H1 (cell line): ENCODE data around the gene STK40. TPM values are rescaled to one million over a fixed set of nuclear protein-coding genes. Genes with fewer than 3 reads are reported as not detected.

ENCODE experiments used
- CTCF ChIA-PET: fragments of 300-600 bp; sonication (Branson Sonifier 250); formaldehyde crosslinking; loops from one replicate; lab custom pipeline; 2021; ENCODE audit not compliant: partially characterized antibody; lab: Charles Lee
- POLR2A ChIA-PET: fragments of 300-600 bp; sonication (Branson Sonifier 250); formaldehyde crosslinking; loops from one replicate; lab custom pipeline; 2021; ENCODE audit warnings: inconsistent platforms; ENCODE audit not compliant: partially characterized antibody; lab: Charles Lee
- DNase-seq, 2 experiments: peaks; one replicate each; pipeline versions ENCODE4 v3.0.0 to v3.0.0-alpha.2; 2010 to 2022; ENCODE audit warnings: low spot score in 2 of 2, low read depth in 1 of 2, mixed read lengths in 1 of 2
- FAIRE-seq: peaks from 2 replicates; lab custom pipeline; 2011; peaks lifted over from hg19 to GRCh38; lab: Jason Lieb, UNC
- H2AFZ ChIP-seq: 2 replicates; pipeline ENCODE4 v1.8.1; 2012; ENCODE audit warnings: low read length, inconsistent platforms
- H2AK5ac ChIP-seq: 2 replicates; pipeline ENCODE4 v1.6.1; 2013; ENCODE audit warnings: low read depth, low read length
- H2BK120ac ChIP-seq: replicated peaks from 2 replicates; pipeline ENCODE3; 2013; ENCODE audit warnings: low read depth, low read length, inconsistent platforms
- H2BK12ac ChIP-seq: 2 replicates; pipeline ENCODE4 v1.6.1; 2013; ENCODE audit warnings: low read depth, low read length
- H2BK15ac ChIP-seq: 2 replicates; pipeline ENCODE4 v1.6.1; 2013; ENCODE audit warnings: low read length
- H2BK20ac ChIP-seq: 2 replicates; pipeline ENCODE4 v1.6.1; 2013; ENCODE audit warnings: low read length
- H2BK5ac ChIP-seq: 2 replicates; pipeline ENCODE4 v1.6.1; 2013; ENCODE audit warnings: low read depth, low read length
- H3K14ac ChIP-seq: 2 replicates; pipeline ENCODE4 v1.6.1; 2013; ENCODE audit warnings: inconsistent platforms; ENCODE audit not compliant: insufficient read length
- H3K18ac ChIP-seq: 2 replicates; pipeline ENCODE4 v1.6.1; 2013; ENCODE audit warnings: low read length; ENCODE audit errors: extremely low read depth
- H3K23ac ChIP-seq: 2 replicates; pipeline ENCODE4 v1.6.1; 2013; ENCODE audit warnings: inconsistent platforms; ENCODE audit not compliant: insufficient read length
- H3K23me2 ChIP-seq: 2 replicates; pipeline ENCODE4 v1.6.1; 2013; ENCODE audit warnings: low read depth, low read length
- H3K27ac ChIP-seq: 2 replicates; pipeline ENCODE4 v1.6.1; 2011; ENCODE audit warnings: low read depth, low read length, inconsistent platforms
- H3K27me3 ChIP-seq, 4 experiments: replicated peaks in 1 of 4; 1 replicate in 1 of 4; 2 replicates in 3 of 4; pipeline versions ENCODE4 v1.6.1 to v1.8.1; 2011 to 2013; ENCODE audit warnings: low read length in 3 of 4, mild to moderate bottlenecking in 3 of 4, inconsistent platforms in 2 of 4, mixed read lengths in 2 of 4, moderate library complexity in 1 of 4; ENCODE audit not compliant: control insufficient read depth in 3 of 4, insufficient read depth in 3 of 4; ENCODE audit errors: extremely low read depth in 1 of 4
- H3K36me3 ChIP-seq, 4 experiments: 2 replicates each; pipeline versions ENCODE4 v1.6.1 to v1.8.1; 2011 to 2013; ENCODE audit warnings: mild to moderate bottlenecking in 4 of 4, low read length in 3 of 4, moderate library complexity in 2 of 4, control low read depth in 1 of 4, inconsistent platforms in 1 of 4; ENCODE audit not compliant: insufficient read depth in 4 of 4, control insufficient read depth in 2 of 4
- H3K4ac ChIP-seq: replicated peaks from 2 replicates; pipeline ENCODE3; 2013; ENCODE audit warnings: low read length, low read depth, mixed read lengths, inconsistent platforms; ENCODE audit not compliant: insufficient read length
- H3K4me1 ChIP-seq, 4 experiments: replicated peaks in 1 of 4; 1 replicate in 1 of 4; 2 replicates in 3 of 4; pipeline versions ENCODE4 v1.6.1 to v1.8.1; 2011 to 2013; ENCODE audit warnings: low read length in 3 of 4, inconsistent platforms in 2 of 4, mixed read lengths in 1 of 4; ENCODE audit not compliant: insufficient read depth in 4 of 4, control insufficient read depth in 3 of 4
- H3K4me2 ChIP-seq, 2 experiments: 2 replicates each; pipeline versions ENCODE4 v1.6.1 to v1.8.1; 2011 to 2013; ENCODE audit warnings: low read depth in 2 of 2, low read length in 2 of 2, control low read depth in 1 of 2, inconsistent platforms in 1 of 2, mild to moderate bottlenecking in 1 of 2; ENCODE audit not compliant: insufficient read depth in 1 of 2
- H3K4me3 ChIP-seq, 4 experiments: fragments of 200-600, 300-600 bp in 1 of 4; sonication (generic), shearing (Covaris generic), sonication (Bioruptor Twin) in 1 of 4; 2 replicates each; pipeline versions ENCODE4 v1.5.1 to v1.8.1; 2011 to 2016; ENCODE audit warnings: low read length in 4 of 4, low read depth in 3 of 4, control low read depth in 2 of 4, inconsistent platforms in 2 of 4, mild to moderate bottlenecking in 2 of 4, mixed read lengths in 1 of 4, moderate library complexity in 1 of 4; ENCODE audit not compliant: insufficient read depth in 2 of 4; ENCODE audit errors: extremely low read depth in 1 of 4
- H3K56ac ChIP-seq: replicated peaks from 2 replicates; pipeline ENCODE3; 2013; ENCODE audit warnings: low read depth, mild to moderate bottlenecking, mixed read lengths, low read length, inconsistent platforms; ENCODE audit not compliant: insufficient read length
- H3K79me1 ChIP-seq: 2 replicates; pipeline ENCODE4 v1.6.1; 2013; ENCODE audit warnings: low read depth, low read length, control low read depth
- H3K79me2 ChIP-seq, 2 experiments: 2 replicates each; pipeline versions ENCODE4 v1.6.1 to v1.8.1; 2012 to 2013; ENCODE audit warnings: low read length in 2 of 2, mild to moderate bottlenecking in 2 of 2, inconsistent platforms in 1 of 2; ENCODE audit not compliant: insufficient read depth in 2 of 2, control insufficient read depth in 1 of 2
- H3K9ac ChIP-seq, 4 experiments: replicated peaks in 1 of 4; 1 replicate in 1 of 4; 2 replicates in 3 of 4; pipeline versions ENCODE4 v1.6.1 to v1.8.1; 2011 to 2013; ENCODE audit warnings: low read depth in 3 of 4, low read length in 3 of 4, control low read depth in 2 of 4, mild to moderate bottlenecking in 2 of 4, moderate library complexity in 2 of 4, inconsistent platforms in 1 of 4; ENCODE audit errors: extremely low read depth in 1 of 4
- H3K9me3 ChIP-seq, 2 experiments: 2 replicates each; pipeline versions ENCODE4 v1.6.1 to v1.8.1; 2012 to 2013; ENCODE audit warnings: mild to moderate bottlenecking in 2 of 2, moderate library complexity in 2 of 2, control low read depth in 1 of 2, inconsistent platforms in 1 of 2, low read depth in 1 of 2, low read length in 1 of 2, mixed read lengths in 1 of 2; ENCODE audit not compliant: insufficient read depth in 2 of 2
- H4K20me1 ChIP-seq, 2 experiments: replicated peaks in 1 of 2; 2 replicates each; pipeline versions ENCODE3 to v1.8.1; 2011 to 2013; ENCODE audit warnings: inconsistent platforms in 2 of 2, low read length in 2 of 2, mild to moderate bottlenecking in 1 of 2; ENCODE audit not compliant: insufficient read depth in 2 of 2, control insufficient read depth in 1 of 2
- H4K5ac ChIP-seq: 2 replicates; pipeline ENCODE4 v1.6.1; 2013; ENCODE audit warnings: low read length, low read depth, mixed read lengths, inconsistent platforms; ENCODE audit not compliant: insufficient read length
- H4K8ac ChIP-seq: 2 replicates; pipeline ENCODE4 v1.8.0; 2013; ENCODE audit warnings: mild to moderate bottlenecking, moderate library complexity, low read length, inconsistent platforms; ENCODE audit not compliant: insufficient read depth; ENCODE audit errors: extremely low read depth
- H4K91ac ChIP-seq: replicated peaks from 2 replicates; pipeline ENCODE3; 2013; ENCODE audit warnings: low read length, mixed read lengths, inconsistent platforms; ENCODE audit not compliant: insufficient read length
- CBX8 ChIP-seq: fragments of 300-800, 300-1000 bp; sonication (generic); IDR thresholded peaks from 2 replicates; pipeline ENCODE4 v1.7.1; 2016; ENCODE audit warnings: low read depth, low read length, borderline replicate concordance
- EP300 ChIP-seq, 2 experiments: IDR thresholded peaks; 1 replicate in 1 of 2; 2 replicates in 1 of 2; pipeline ENCODE4 v1.6.1; 2011 to 2012; ENCODE audit warnings: low read depth in 2 of 2, low read length in 2 of 2, mild to moderate bottlenecking in 2 of 2, borderline replicate concordance in 1 of 2, inconsistent platforms in 1 of 2, moderate library complexity in 1 of 2
- GABPA ChIP-seq: IDR thresholded peaks from 2 replicates; pipeline ENCODE4 v1.6.1; 2011; ENCODE audit warnings: mild to moderate bottlenecking, low read length, moderate library complexity, borderline replicate concordance; ENCODE audit not compliant: insufficient read depth
- MAFK ChIP-seq: IDR thresholded peaks from 2 replicates; pipeline ENCODE4 v1.6.1; 2012; ENCODE audit warnings: low read depth, mild to moderate bottlenecking, improper control_type of control experiment, low read length
- PHF8 ChIP-seq: fragments of 200-600 bp; sonication (generic); conservative IDR thresholded peaks from 2 replicates; pipeline ENCODE4 v1.7.1; 2012; ENCODE audit warnings: low read depth, mild to moderate bottlenecking, inconsistent platforms, low read length, moderate library complexity
- RAD21 ChIP-seq, 2 experiments: IDR thresholded peaks in 1 of 2; conservative IDR thresholded peaks in 1 of 2; 2 replicates each; pipeline ENCODE4 v1.6.1; 2011; ENCODE audit warnings: low read depth in 2 of 2, low read length in 2 of 2, improper control_type of control experiment in 1 of 2, inconsistent platforms in 1 of 2, mild to moderate bottlenecking in 1 of 2, moderate library complexity in 1 of 2
- SP1 ChIP-seq: IDR thresholded peaks from 2 replicates; pipeline ENCODE4 v1.6.1; 2011; ENCODE audit warnings: low read depth, low read length
- SRF ChIP-seq: IDR thresholded peaks from 2 replicates; pipeline ENCODE4 v1.6.1; 2011; ENCODE audit warnings: mild to moderate bottlenecking, low read depth, low read length, moderate library complexity
- TAF7 ChIP-seq: optimal IDR thresholded peaks from 2 replicates; pipeline ENCODE3; 2011; ENCODE audit warnings: low read depth, mild to moderate bottlenecking, inconsistent platforms, low read length, moderate library complexity, borderline replicate concordance
- TBP ChIP-seq: IDR thresholded peaks from 2 replicates; pipeline ENCODE4 v1.6.1; 2011; ENCODE audit warnings: low read depth, low read length, improper control_type of control experiment
- TCF12 ChIP-seq: IDR thresholded peaks from 2 replicates; pipeline ENCODE4 v1.6.1; 2011; ENCODE audit warnings: low read depth, mild to moderate bottlenecking, low read length
- TEAD4 ChIP-seq: IDR thresholded peaks from 2 replicates; pipeline ENCODE4 v1.6.1; 2012; ENCODE audit warnings: low read depth, low read length, inconsistent platforms, mixed read lengths
- WGBS, 2 experiments: shearing (Covaris generic) in 1 of 2; methylation state at CpG; one replicate each; pipeline versions ENCODE4 v1.1.6 to v1.1.7; 2013 to 2015; ENCODE audit warnings: low lambda C conversion rate in 2 of 2, mixed read lengths in 2 of 2, inconsistent platforms in 1 of 2, low coverage in 1 of 2, missing lambda C conversion rate in 1 of 2; ENCODE audit not compliant: insufficient replicate concordance in 2 of 2, insufficient coverage in 1 of 2, insufficient read length in 1 of 2; ENCODE audit errors: extremely low coverage in 1 of 2, missing lambda C conversion rate in 1 of 2; 5-methylcytosine and 5-hydroxymethylcytosine counted together
- polyA plus RNA-seq, 7 experiments: library from polyadenylated mRNA; depleted of rRNA in 3 of 7; stranded (reverse) in 5 of 7; unstranded in 2 of 7; fragments of >200 nt in 5 of 7; fragments of 200-250 nt in 2 of 7; gene quantifications; 1 replicate in 5 of 7; 2 replicates in 1 of 7; 4 replicates in 1 of 7; pipeline versions ENCODE4 v1.2.1 to v1.2.3, GENCODE V29; 2011 to 2013; ENCODE audit warnings: missing spikeins in 2 of 7, mixed read lengths in 2 of 7
- total RNA-seq: library from RNA; stranded (reverse); fragmentation: NEBNext Ultra II Directional; extraction: Animal tissue kit (Norgen Biotek cat#: 25700); gene quantifications from 2 replicates; pipeline ENCODE4 v1.2.1, GENCODE V29; 2021

Gene STK40
- total and polyA plus RNA-seq, 2 of the 8 experiments (the other 6 are each of a cell fraction or from before 2014, with no cell fraction given), result 13.6 to 28.6 TPM

DNA sequence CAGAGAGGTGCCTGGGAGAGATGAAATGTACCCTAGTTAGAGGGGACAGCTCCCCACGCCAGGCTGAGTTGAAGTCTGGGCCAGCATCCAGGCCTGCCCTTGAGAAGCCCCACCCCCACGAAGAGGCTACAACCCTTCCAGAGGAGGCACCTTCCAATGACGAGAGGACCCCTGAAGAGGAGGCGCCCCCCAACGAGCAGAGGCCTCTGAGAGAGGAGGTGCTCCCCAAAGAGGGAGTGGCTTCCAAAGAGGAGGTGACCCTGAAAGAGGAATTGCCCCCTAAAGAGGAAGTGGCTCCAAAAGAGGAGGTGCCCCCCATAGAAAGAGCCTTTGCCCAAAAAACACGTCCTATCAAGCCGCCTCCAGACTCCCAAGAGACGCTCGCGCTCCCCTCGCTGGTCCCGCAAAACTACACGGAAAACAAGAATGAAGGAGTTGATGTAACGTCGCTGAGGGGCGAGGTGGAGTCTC, 65.4 kb downstream of the STK40 start:
- Histone ChIP-seq H3K27me3 (peaks cover 0 to 39% (median 20%) of the 10 kb centered on the region in 4 experiments; a peak in 5 of 7 replicates), H3K79me2 (no peaks in the 10 kb centered on the region), H3K4me1 (peaks cover 0 to 28% (median 16%) of the 10 kb centered on the region in 4 experiments; a peak in 6 of 7 replicates), H2BK12ac (peak overlapping the region; percentile 92; the same call in 1 of the 2 replicates), H2BK120ac (no peak overlapping the region), H2BK20ac (no peak overlapping the region; the same call in 1 of the 2 replicates), H2AFZ (no peak overlapping the region), H3K9ac (peak overlapping the region in 2 of 4 experiments; percentile 46 to 48; a peak in 5 of 7 replicates), H3K14ac (no peak overlapping the region), H2BK15ac (peak overlapping the region; percentile 88; the same call in 1 of the 2 replicates), H3K4me2 (peak overlapping the region; percentile 79 to 88), H3K9me3 (no peaks in the 10 kb centered on the region), H3K4ac (no peak overlapping the region), H3K79me1 (no peaks in the 10 kb centered on the region), H3K23me2 (peaks cover 29% of the 10 kb centered on the region), H3K4me3 (peak overlapping the region; percentile 49 to 67 (median 54)), H3K18ac (peak overlapping the region; percentile 38), H4K20me1 (peaks cover 0 to 2% of the 10 kb centered on the region in 2 experiments), H3K56ac (no peak overlapping the region), H4K8ac (peak overlapping the region; percentile 39; the same call in 1 of the 2 replicates), H3K27ac (no peak overlapping the region), H4K91ac (peak overlapping the region; percentile 86), H3K36me3 (no peaks in the 10 kb centered on the region; a peak in 1 of 8 replicates), H2AK5ac (no peak overlapping the region), H3K23ac (no peak overlapping the region), H4K5ac (no peak overlapping the region), H2BK5ac (peak overlapping the region; percentile 87; the same call in 1 of the 2 replicates)
- DNase-seq (peak in 1 of 2 experiments; percentile 51), FAIRE-seq (no peak)
- ChIA-PET POLR2A (interaction anchor here (0.8 to 9.3 kb wide), 12 partner anchors 11 to 171 kb away, joined by 3 to 130 read pairs (median 10); partner anchors contain the start of genes LSM10, SH3D21, STK40 and THRAP3), CTCF (interaction anchor here (1.1 to 1.6 kb wide), 4 partner anchors 11 to 49 kb away, joined by 3 to 7 read pairs (median 4); no protein-coding TSS in a partner anchor)
- WGBS, 2 experiments, result 19% methylated on average over 16 of the region's 16 CpGs; no CpG with 5 or more reads in 1 of the 2 experiments
- TF ChIP-seq CBX8 (no peak), PHF8 (no peak), MAFK (no peak), SP1 (no peak), EP300 (IDR thresholded peaks at IDR 0.05; ENCODE audit: borderline replicate concordance in 1 of 2, low read depth in 2 of 2, low read length in 2 of 2) (no peak), GABPA (no peak), TBP (no peak), TEAD4 (no peak), RAD21 (IDR thresholded peaks at IDR 0.05 in 1 of 2, conservative IDR thresholded peaks at IDR 0.05 in 1 of 2; ENCODE audit: low read depth in 2 of 2, low read length in 2 of 2) (no peak), SRF (no peak), TCF12 (no peak), TAF7 (no peak)
